HepG2 (cell line): ENCODE data around the gene DLEC1. TPM values are rescaled to one million over a fixed set of nuclear protein-coding genes. Genes with fewer than 3 reads are reported as not detected.

Experiments
- ATAC-seq: fragments of 200-7000 bp; cut with Tn5 transposase; 3 replicates; pipeline ENCODE4 v1.9.1; 2020; ENCODE audit warnings: mild to moderate bottlenecking, moderate library complexity
- BruUV-seq: library from RNA; stranded (reverse); fragments of 400-500 nt; replicated peaks from 2 replicates; lab custom pipeline; 2021; lab: Mats Ljungman, UMichigan
- CTCF ChIA-PET: fragments of 300-600 bp; formaldehyde crosslinking; extraction: SDS; loops from one replicate; lab custom pipeline; 2021; ENCODE audit warnings: low total read pairs, inconsistent platforms, low intra/inter-chr PET ratio; lab: Yijun Ruan, JAX
- POLR2A ChIA-PET: fragments of 350-600 bp; sonication (Branson Sonifier 250); formaldehyde crosslinking; loops from one replicate; lab custom pipeline; 2020; ENCODE audit warnings: antibody characterized with exemption, inconsistent platforms; lab: Yijun Ruan, JAX
- DNase-seq: peaks from one replicate; pipeline ENCODE4 v3.0.0-alpha.2; 2015; ENCODE audit warnings: low spot score
- FAIRE-seq: peaks from 3 replicates; lab custom pipeline; 2011; peaks lifted over from hg19 to GRCh38; lab: Jason Lieb, UNC
- H2AFZ ChIP-seq: one replicate; pipeline ENCODE4 v1.6.1; 2011; ENCODE audit warnings: low read length, inconsistent platforms
- H3K27ac ChIP-seq: fragments of 300-600 bp; 3 replicates; pipeline ENCODE4 v1.8.0; 2011; ENCODE audit warnings: mixed run types, mild to moderate bottlenecking, mixed read lengths, low read length, inconsistent platforms; ENCODE audit not compliant: insufficient read depth; ENCODE audit errors: extremely low read length
- H3K27me3 ChIP-seq, 2 experiments: fragments of 200-600 bp in 1 of 2; 2 replicates in 1 of 2; 3 replicates in 1 of 2; pipeline versions ENCODE4 v1.6.0 to v1.8.0; 2011; ENCODE audit warnings: low read length in 2 of 2, mild to moderate bottlenecking in 2 of 2, moderate library complexity in 2 of 2, inconsistent platforms in 1 of 2; ENCODE audit not compliant: insufficient read depth in 2 of 2, control insufficient read depth in 1 of 2
- H3K36me3 ChIP-seq, 2 experiments: fragments of 200-600 bp in 1 of 2; replicated peaks in 1 of 2; 2 replicates in 1 of 2; 3 replicates in 1 of 2; pipeline versions ENCODE4 v1.5.1 to v1.8.0; 2011; ENCODE audit warnings: low read length in 2 of 2, inconsistent platforms in 1 of 2; ENCODE audit not compliant: insufficient read depth in 2 of 2, control insufficient read depth in 1 of 2
- H3K4me1 ChIP-seq: 2 replicates; pipeline ENCODE4 v1.5.1; 2012; ENCODE audit warnings: low read length, inconsistent platforms; ENCODE audit not compliant: insufficient read depth
- H3K4me2 ChIP-seq: 2 replicates; pipeline ENCODE4 v1.6.0; 2011; ENCODE audit warnings: low read depth, low read length, inconsistent platforms
- H3K4me3 ChIP-seq, 3 experiments: fragments of 200-600 bp in 1 of 3; sonication (generic), shearing (Covaris generic) in 1 of 3; replicated peaks in 1 of 3; 2 replicates each; pipeline ENCODE4 v1.5.1; 2011 to 2016; ENCODE audit warnings: low read length in 3 of 3, inconsistent platforms in 2 of 3, low read depth in 2 of 3, mild to moderate bottlenecking in 2 of 3, control low read depth in 1 of 3, mixed read lengths in 1 of 3; ENCODE audit not compliant: insufficient read depth in 1 of 3
- H3K79me2 ChIP-seq: one replicate; pipeline ENCODE4 v1.6.1; 2011; ENCODE audit warnings: low read length, inconsistent platforms; ENCODE audit not compliant: insufficient read depth
- H3K9ac ChIP-seq: 2 replicates; pipeline ENCODE4 v1.6.0; 2011; ENCODE audit warnings: mild to moderate bottlenecking, low read depth, low read length, inconsistent platforms; ENCODE audit not compliant: insufficient read depth
- H3K9me3 ChIP-seq: 2 replicates; pipeline ENCODE4 v1.5.1; 2012; ENCODE audit warnings: mild to moderate bottlenecking, low read length
- H4K20me1 ChIP-seq: 2 replicates; pipeline ENCODE4 v1.6.0; 2011; ENCODE audit warnings: inconsistent platforms, mild to moderate bottlenecking, low read length, moderate library complexity; ENCODE audit not compliant: insufficient read depth
- MEIS1 ChIP-seq: sonication (generic); formaldehyde crosslinking; IDR thresholded peaks from 2 replicates; pipeline ENCODE4 v1.9.0; 2021; ENCODE audit warnings: mild to moderate bottlenecking, missing genetic modification reagents, moderate library complexity, borderline replicate concordance
- POLR2G ChIP-seq: fragments of 200-400 bp; formaldehyde crosslinking; IDR thresholded peaks from 2 replicates; pipeline ENCODE4 v1.6.1; 2018; ENCODE audit warnings: mild to moderate bottlenecking, low read depth, low read length, moderate library complexity
- TOE1 ChIP-seq: sonication (generic); formaldehyde crosslinking; IDR thresholded peaks from 2 replicates; pipeline ENCODE4 v1.4.0; 2020; ENCODE audit warnings: mild to moderate bottlenecking, missing genetic modification reagents
- ZNF546 ChIP-seq: sonication (generic); formaldehyde crosslinking; conservative IDR thresholded peaks from 2 replicates; pipeline ENCODE4 v1.8.1; 2023; ENCODE audit warnings: mild to moderate bottlenecking, missing genetic modification reagents
- ZNF777 ChIP-seq: sonication (generic); formaldehyde crosslinking; IDR thresholded peaks from 2 replicates; pipeline ENCODE4 v1.4.0; 2020; ENCODE audit warnings: missing genetic modification reagents
- WGBS: methylation state at CpG from one replicate; pipeline ENCODE4 v1.1.6; 2017; ENCODE audit warnings: low lambda C conversion rate; 5-methylcytosine and 5-hydroxymethylcytosine counted together
- in situ Hi-C: cut with HindIII; loops from 2 replicates; pipeline ENCODE4 v1.10.0; 2017; ENCODE audit warnings: low pct_unique_long_range_greater_than_20kb; ENCODE audit not compliant: extremely low pct_ligation_motif_present
- intact Hi-C: fragments of 100-400 bp; cut with micrococcal nuclease; formaldehyde crosslinking; loops from one replicate; pipeline ENCODE4 v1.10.0; 2022; ENCODE audit not compliant: unreplicated experiment
- polyA plus RNA-seq, 8 experiments: library from polyadenylated mRNA; depleted of rRNA in 3 of 8; stranded (reverse) in 7 of 8; unstranded in 1 of 8; fragments of >200 nt; fragmentation: Illumina TruSeq in 4 of 8; extraction: Trizol in 4 of 8; gene quantifications; 2 replicates each; pipeline versions ENCODE4 v1.2.1 to v1.2.3, GENCODE V29; 2011 to 2016; ENCODE audit warnings: low read depth in 4 of 8, missing spikeins in 1 of 8, mixed read lengths in 1 of 8; ENCODE audit not compliant: insufficient read depth in 1 of 8
- total RNA-seq, 5 experiments: library from RNA; depleted of rRNA; stranded (reverse); fragments of >200 nt; fragmentation: Illumina TruSeq; extraction: Trizol; gene quantifications; 2 replicates each; pipeline ENCODE4 v1.2.3, GENCODE V29; 2016; ENCODE audit warnings: low read depth in 1 of 5
- TF ChIP-seq, protein P1 (sequence below): sonication (generic); formaldehyde crosslinking; IDR thresholded peaks from 2 replicates; pipeline ENCODE4 v1.5.0; 2020; ENCODE audit warnings: missing genetic modification reagents
- TF ChIP-seq, protein P2 (sequence below): sonication (generic); formaldehyde crosslinking; IDR thresholded peaks from 2 replicates; pipeline ENCODE4 v1.5.0; 2020; ENCODE audit warnings: mild to moderate bottlenecking, missing genetic modification reagents

Gene DLEC1
- total and polyA plus RNA-seq, 2 of the 13 experiments (the other 11 are each of a cell fraction or from before 2014, with no cell fraction given), result 0.09 TPM; not detected in 1

DNA sequence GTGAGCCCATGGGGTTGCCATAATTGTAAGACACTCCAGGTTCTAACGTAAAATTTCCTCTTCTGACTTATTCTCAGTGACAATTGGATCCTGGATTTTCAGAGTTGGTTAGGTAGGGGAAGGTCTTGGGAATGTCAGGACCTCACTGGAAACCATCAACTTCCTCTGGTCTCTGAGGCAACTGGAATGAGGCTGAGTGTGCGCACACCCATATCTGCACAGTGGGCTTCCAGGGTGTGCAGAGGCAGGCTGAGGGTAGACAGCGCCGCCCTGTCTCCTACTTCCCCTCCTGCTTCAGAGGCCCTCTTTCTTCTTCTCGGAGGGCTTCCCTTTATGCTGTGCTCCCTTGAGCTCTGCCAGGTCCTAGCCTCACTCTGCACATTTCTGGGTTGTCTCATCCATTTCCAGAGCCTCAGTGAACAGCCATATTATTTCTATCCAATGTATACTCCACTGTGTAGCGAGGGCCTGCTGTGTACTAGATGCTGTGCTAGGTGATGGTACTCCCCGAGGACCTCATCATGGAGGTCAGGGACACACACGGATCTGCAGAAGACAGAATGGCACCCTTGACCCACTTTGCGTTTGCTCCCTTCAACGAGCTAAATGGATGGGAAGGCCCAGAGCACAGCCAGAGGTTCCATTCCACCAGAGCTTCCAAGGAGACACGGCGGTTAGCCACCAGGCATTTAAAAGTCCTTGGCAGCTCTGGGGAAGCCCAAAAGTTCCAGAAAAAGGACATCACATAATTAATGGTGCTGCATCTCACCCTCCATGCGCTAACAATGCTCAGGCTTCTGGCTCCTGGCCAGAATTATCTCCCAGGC lies 79.6 kb downstream of the DLEC1 start (continued):
- TF ChIP-seq ZNF546 (CRISPR knock-in tag), result 0 out of 2 replicates have a peak, but pooled peaks have one; percentile 7
- TF ChIP-seq, protein P1, sequence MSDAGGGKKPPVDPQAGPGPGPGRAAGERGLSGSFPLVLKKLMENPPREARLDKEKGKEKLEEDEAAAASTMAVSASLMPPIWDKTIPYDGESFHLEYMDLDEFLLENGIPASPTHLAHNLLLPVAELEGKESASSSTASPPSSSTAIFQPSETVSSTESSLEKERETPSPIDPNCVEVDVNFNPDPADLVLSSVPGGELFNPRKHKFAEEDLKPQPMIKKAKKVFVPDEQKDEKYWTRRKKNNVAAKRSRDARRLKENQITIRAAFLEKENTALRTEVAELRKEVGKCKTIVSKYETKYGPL (CRISPR knock-in tag), result no peak
- no peak for TF ChIP-seq MEIS1 (CRISPR knock-in tag)
- TF ChIP-seq TOE1 (CRISPR knock-in tag), result no peak
- TF ChIP-seq, all 625 proteins: peak for 18

DNA sequence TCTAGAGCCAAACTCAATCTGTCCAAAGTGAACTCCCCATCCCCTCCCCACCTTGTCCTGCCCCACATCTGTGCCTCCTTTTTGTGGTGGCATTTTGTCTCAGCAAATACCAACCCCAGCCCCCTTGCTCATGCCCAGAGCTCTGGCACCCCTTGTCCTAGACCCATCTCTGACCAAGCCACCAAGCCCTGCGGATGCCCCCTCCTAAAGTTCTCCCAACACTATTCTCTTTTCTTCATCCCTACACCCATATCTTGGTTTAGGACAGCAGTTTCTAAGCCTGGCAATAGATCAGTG lies 80.2 kb downstream of the DLEC1 start:
- Histone ChIP-seq H3K4me2 (no peak overlapping the region), H3K9ac (no peak overlapping the region), H3K4me3 (no peak overlapping the region), H3K9me3 (no peaks in the 10 kb centered on the region), H3K4me1 (peaks cover 26% of the 10 kb centered on the region), H3K36me3 (peaks cover 16 to 41% of the 10 kb centered on the region in 2 experiments), H2AFZ (no peak overlapping the region), H3K79me2 (no peaks in the 10 kb centered on the region), H3K27ac (no peak overlapping the region), H4K20me1 (peaks cover 24% of the 10 kb centered on the region), H3K27me3 (peaks cover 0 to 6% of the 10 kb centered on the region in 2 experiments; a peak in 1 of 5 replicates)
- 100% methylated on average over 1 of the region's 1 CpG for WGBS
- no peak for DNase-seq
- no peak for FAIRE-seq
- ChIA-PET CTCF (no interaction called here), POLR2A (interaction anchor here (1.8 to 8.0 kb wide), 4 partner anchors 11 to 46 kb away, joined by 5 to 87 read pairs (median 44); partner anchors contain the start of genes ACAA1, MYD88 and OXSR1)
- TF ChIP-seq, protein P2, sequence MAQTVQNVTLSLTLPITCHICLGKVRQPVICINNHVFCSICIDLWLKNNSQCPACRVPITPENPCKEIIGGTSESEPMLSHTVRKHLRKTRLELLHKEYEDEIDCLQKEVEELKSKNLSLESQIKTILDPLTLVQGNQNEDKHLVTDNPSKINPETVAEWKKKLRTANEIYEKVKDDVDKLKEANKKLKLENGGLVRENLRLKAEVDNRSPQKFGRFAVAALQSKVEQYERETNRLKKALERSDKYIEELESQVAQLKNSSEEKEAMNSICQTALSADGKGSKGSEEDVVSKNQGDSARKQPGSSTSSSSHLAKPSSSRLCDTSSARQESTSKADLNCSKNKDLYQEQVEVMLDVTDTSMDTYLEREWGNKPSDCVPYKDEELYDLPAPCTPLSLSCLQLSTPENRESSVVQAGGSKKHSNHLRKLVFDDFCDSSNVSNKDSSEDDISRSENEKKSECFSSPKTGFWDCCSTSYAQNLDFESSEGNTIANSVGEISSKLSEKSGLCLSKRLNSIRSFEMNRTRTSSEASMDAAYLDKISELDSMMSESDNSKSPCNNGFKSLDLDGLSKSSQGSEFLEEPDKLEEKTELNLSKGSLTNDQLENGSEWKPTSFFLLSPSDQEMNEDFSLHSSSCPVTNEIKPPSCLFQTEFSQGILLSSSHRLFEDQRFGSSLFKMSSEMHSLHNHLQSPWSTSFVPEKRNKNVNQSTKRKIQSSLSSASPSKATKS (CRISPR knock-in tag), result no peak
- TF ChIP-seq ZNF777 (CRISPR knock-in tag), result 0 out of 2 replicates have a peak, but pooled peaks have one; percentile 2
- TF ChIP-seq POLR2G, result peak; percentile 29; the same call in 1 of the 2 replicates
- intact Hi-C loops (no loop called here), in situ Hi-C loops (loop anchor here (10.0 kb wide), 1 partner anchor 156 kb away; no protein-coding TSS in a partner anchor)
- BruUV-seq, result no TSS peak
- ATAC-seq, result no peak
